Brain microvascular endothelial cell (primary cell): Measurements from ENCODE around the gene MTR.

Experiments used
- DNase-seq: peaks from one replicate; pipeline ENCODE4 v3.0.0-alpha.2; 2020
- H3K27ac ChIP-seq: fragments of 250-450 bp; sonication (Bioruptor Pico); 2 replicates; pipeline ENCODE4 v1.5.1; 2020; ENCODE audit warnings: mild to moderate bottlenecking, moderate library complexity
- H3K27me3 ChIP-seq: fragments of 250-450 bp; sonication (Bioruptor Pico); replicated peaks from 2 replicates; pipeline ENCODE4 v1.5.1; 2020; ENCODE audit warnings: mild to moderate bottlenecking
- H3K36me3 ChIP-seq: fragments of 250-450 bp; sonication (Bioruptor Pico); replicated peaks from 2 replicates; pipeline ENCODE4 v1.5.1; 2020; ENCODE audit warnings: mild to moderate bottlenecking
- H3K4me3 ChIP-seq: 2 replicates; pipeline ENCODE4 v1.5.1; 2011; ENCODE audit warnings: low read depth, mild to moderate bottlenecking, control low read depth, low read length, moderate library complexity
- CTCF ChIP-seq: IDR thresholded peaks from 2 replicates; pipeline ENCODE4 v1.5.1; 2011; ENCODE audit warnings: low read depth, mild to moderate bottlenecking, moderate library complexity, low read length, control low read depth, inconsistent platforms; ENCODE audit errors: missing control alignments
- in situ Hi-C: cut with HindIII; loops from 2 replicates; pipeline ENCODE4 v1.10.0; 2017; ENCODE audit warnings: low sequenced_read_pairs, low pct_ligation_motif_present

MTR gene

DNA sequence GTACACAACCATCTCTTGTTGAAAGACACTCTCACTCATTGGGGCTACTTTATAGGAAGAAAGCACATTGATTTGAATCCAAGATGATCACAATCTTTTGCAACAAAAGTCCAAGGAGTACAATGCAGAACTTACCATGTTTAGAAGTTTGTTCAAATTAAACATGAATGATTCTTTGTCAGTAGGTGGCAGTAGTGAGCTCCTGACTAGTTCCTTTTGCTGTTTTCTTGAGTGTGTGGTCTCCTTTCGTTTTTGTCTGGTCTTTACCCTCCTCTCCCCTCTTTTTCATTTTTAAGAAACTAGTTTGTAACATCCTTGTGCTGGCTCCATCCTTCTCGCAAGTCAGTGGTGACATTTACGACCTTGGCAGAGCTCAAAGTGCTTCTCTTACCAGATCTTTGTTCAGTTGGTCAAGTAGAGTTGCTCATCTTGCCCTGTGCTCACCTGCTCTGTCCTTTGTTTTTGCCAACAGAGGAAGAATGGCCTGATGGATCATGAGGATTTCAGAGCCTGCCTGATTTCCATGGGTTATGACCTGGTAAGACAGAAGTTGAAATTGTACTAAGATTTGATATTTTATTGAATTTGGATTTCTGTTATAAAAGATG, 35.7 kb upstream of the MTR start:
- peak; percentile 67 for TF ChIP-seq CTCF
- no peak overlapping the region for H3K27ac ChIP-seq
- no peaks in the 10 kb centered on the region for H3K36me3 ChIP-seq
- no peak overlapping the region for H3K4me3 ChIP-seq
- DNase-seq: peak; percentile 9
- H3K27me3 ChIP-seq: no peaks in the 10 kb centered on the region
- in situ Hi-C loops: no loop called here

DNA sequence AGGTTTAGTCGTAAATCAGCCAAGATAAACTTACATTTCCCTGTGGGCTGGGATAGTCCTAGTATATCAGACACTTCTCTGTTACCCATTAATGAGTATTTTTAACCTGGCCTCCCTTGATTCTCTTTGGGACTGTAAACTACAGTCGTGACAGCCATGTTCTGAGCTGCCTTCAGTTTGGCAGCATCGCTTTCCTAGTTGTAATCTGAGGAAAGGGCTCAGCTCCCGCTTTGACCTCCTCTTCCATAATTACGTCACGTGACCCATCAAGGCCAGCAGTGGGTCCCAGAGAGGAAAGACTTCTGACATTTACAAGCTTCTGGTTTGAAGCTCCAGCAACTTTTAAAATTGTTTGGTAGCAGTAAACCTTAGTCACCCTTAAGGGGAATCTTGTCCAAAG, 34.6 kb upstream of the MTR start:
- no peak for DNase-seq
- no peak overlapping the region for H3K4me3 ChIP-seq
- no peaks in the 10 kb centered on the region for H3K27me3 ChIP-seq
- in situ Hi-C loops: no loop called here
- H3K27ac ChIP-seq: no peak overlapping the region
- TF ChIP-seq CTCF: no peak
- H3K36me3 ChIP-seq: no peaks in the 10 kb centered on the region

DNA sequence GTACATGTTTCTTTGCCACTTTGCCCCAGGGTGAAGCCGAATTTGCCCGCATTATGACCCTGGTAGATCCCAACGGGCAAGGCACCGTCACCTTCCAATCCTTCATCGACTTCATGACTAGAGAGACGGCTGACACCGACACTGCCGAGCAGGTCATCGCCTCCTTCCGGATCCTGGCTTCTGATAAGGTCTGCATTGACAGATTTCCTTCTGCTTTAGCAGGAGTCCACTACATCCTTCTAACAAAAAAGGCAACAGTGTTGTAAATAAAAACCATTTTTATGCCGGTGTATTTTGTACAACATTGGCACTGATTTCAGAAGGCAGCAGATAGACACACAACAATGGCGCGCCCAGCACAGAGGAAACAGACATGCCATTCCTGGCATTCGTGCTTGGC, 34.1 kb upstream of the MTR start:
- no peaks in the 10 kb centered on the region for H3K36me3 ChIP-seq
- in situ Hi-C loops: no loop called here
- H3K27me3 ChIP-seq: no peaks in the 10 kb centered on the region
- no peak for TF ChIP-seq CTCF
- no peak overlapping the region for H3K4me3 ChIP-seq
- no peak overlapping the region for H3K27ac ChIP-seq
- DNase-seq: no peak

- Histone ChIP-seq H3K27me3 (no peaks in the 10 kb centered on the region), H3K36me3 (no peaks in the 10 kb centered on the region), H3K27ac (no peak overlapping the region), H3K4me3 (no peak overlapping the region)
- in situ Hi-C loops: no loop called here
- DNase-seq: no peak
- TF ChIP-seq CTCF: no peak
Observed at GRCh38 chr1:236761397-236762132, 33.5 kb upstream of the MTR start.

GRCh38 chr1:236762410-236762809, 32.7 kb upstream of the MTR start:
- in situ Hi-C loops: no loop called here
- TF ChIP-seq CTCF: no peak
- no peaks in the 10 kb centered on the region for H3K27me3 ChIP-seq

More at GRCh38 chr1:236762410-236762809, 32.7 kb upstream of the MTR start:
- no peak for DNase-seq
- H3K27ac ChIP-seq: no peak overlapping the region
- no peak overlapping the region for H3K4me3 ChIP-seq
- H3K36me3 ChIP-seq: no peaks in the 10 kb centered on the region
